HepG2 (cell line): ENCODE results near the gene TRIO. TPM values are rescaled to one million over a fixed set of nuclear protein-coding genes. Genes with fewer than 3 reads are reported as not detected.

ENCODE experiments used
- ARNT ChIP-seq: fragments of 450-650 bp; IDR thresholded peaks from 2 replicates; pipeline ENCODE4 v1.6.1; 2017
- FOSL1 ChIP-seq: sonication (generic); formaldehyde crosslinking; IDR thresholded peaks from 2 replicates; pipeline ENCODE4 v1.9.0; 2021; ENCODE audit warnings: missing genetic modification reagents, borderline replicate concordance
- GFI1 ChIP-seq: sonication (generic); formaldehyde crosslinking; IDR thresholded peaks from 2 replicates; pipeline ENCODE4 v1.5.0; 2020; ENCODE audit warnings: missing genetic modification reagents, mild to moderate bottlenecking, borderline replicate concordance
- HCFC1 ChIP-seq: fragments of 150-350 bp; IDR thresholded peaks from 2 replicates; pipeline ENCODE4 v1.6.1; 2014; ENCODE audit warnings: low read depth, low read length
- HINFP ChIP-seq: sonication (generic); formaldehyde crosslinking; IDR thresholded peaks from 2 replicates; pipeline ENCODE4 v1.4.0; 2020; ENCODE audit warnings: low read depth, mild to moderate bottlenecking, missing genetic modification reagents
- KLF16 ChIP-seq, 2 experiments: sonication (generic) in 1 of 2; formaldehyde crosslinking in 1 of 2; IDR thresholded peaks; 2 replicates each; pipeline versions ENCODE4 v1.6.1 to v1.8.0; 2016 to 2023; ENCODE audit warnings: missing genetic modification reagents in 2 of 2, missing compliant biosample characterization in 1 of 2
- MAZ ChIP-seq, 2 experiments: sonication (generic) in 1 of 2; formaldehyde crosslinking in 1 of 2; IDR thresholded peaks; 2 replicates each; pipeline versions ENCODE4 v1.5.0 to v1.6.1; 2012 to 2020; ENCODE audit warnings: low read depth in 2 of 2, mild to moderate bottlenecking in 2 of 2, borderline replicate concordance in 1 of 2, improper control_type of control experiment in 1 of 2, low read length in 1 of 2, missing genetic modification reagents in 1 of 2, moderate library complexity in 1 of 2
- MXD3 ChIP-seq: IDR thresholded peaks from 2 replicates; pipeline ENCODE4 v1.6.1; 2016; ENCODE audit warnings: mild to moderate bottlenecking, missing biosample characterization, missing genetic modification reagents
- NR2C2 ChIP-seq: sonication (generic); formaldehyde crosslinking; IDR thresholded peaks from 2 replicates; pipeline ENCODE4 v1.4.0; 2020; ENCODE audit warnings: missing genetic modification reagents, mild to moderate bottlenecking, moderate library complexity, borderline replicate concordance
- PAX8 ChIP-seq: sonication (generic); formaldehyde crosslinking; IDR thresholded peaks from 2 replicates; pipeline ENCODE4 v1.8.0; 2022; ENCODE audit warnings: mild to moderate bottlenecking, missing genetic modification reagents, borderline replicate concordance
- RAD21 ChIP-seq: fragments of 450-650 bp; formaldehyde crosslinking; IDR thresholded peaks from 2 replicates; pipeline ENCODE4 v1.5.0; 2020; ENCODE audit warnings: mild to moderate bottlenecking
- RFX3 ChIP-seq: IDR thresholded peaks from 2 replicates; pipeline ENCODE4 v1.6.1; 2016; ENCODE audit warnings: missing biosample characterization, missing genetic modification reagents
- RFX5 ChIP-seq: IDR thresholded peaks from 2 replicates; pipeline ENCODE4 v1.6.1; 2011; ENCODE audit warnings: low read depth, low read length, improper control_type of control experiment
- SIN3B ChIP-seq: fragments of 150-350 bp; IDR thresholded peaks from 2 replicates; pipeline ENCODE4 v1.6.1; 2014; ENCODE audit warnings: low read length
- SYNCRIP ChIP-seq: fragments of 200-400 bp; formaldehyde crosslinking; IDR thresholded peaks from 2 replicates; pipeline ENCODE4 v1.6.1; 2018; ENCODE audit warnings: mild to moderate bottlenecking, low read depth, low read length; ENCODE audit not compliant: insufficient read depth
- ZBTB7A ChIP-seq: sonication (generic); formaldehyde crosslinking; IDR thresholded peaks from 2 replicates; pipeline ENCODE4 v1.8.0; 2022; ENCODE audit warnings: mild to moderate bottlenecking, missing genetic modification reagents
- ZNF225 ChIP-seq: sonication (generic); formaldehyde crosslinking; IDR thresholded peaks from 2 replicates; pipeline ENCODE4 v1.4.0; 2020; ENCODE audit warnings: mild to moderate bottlenecking, missing genetic modification reagents
- ZNF30 ChIP-seq: sonication (generic); formaldehyde crosslinking; IDR thresholded peaks from 2 replicates; pipeline ENCODE4 v1.5.0; 2020; ENCODE audit warnings: mild to moderate bottlenecking, missing genetic modification reagents
- ZNF431 ChIP-seq: sonication (generic); formaldehyde crosslinking; IDR thresholded peaks from 2 replicates; pipeline ENCODE4 v1.9.0; 2022; ENCODE audit warnings: missing genetic modification reagents, low read depth, mild to moderate bottlenecking, borderline replicate concordance
- ZNF768 ChIP-seq: sonication (generic); formaldehyde crosslinking; IDR thresholded peaks from 2 replicates; pipeline ENCODE4 v1.4.0; 2020; ENCODE audit warnings: missing genetic modification reagents
- ZNF781 ChIP-seq: sonication (generic); formaldehyde crosslinking; IDR thresholded peaks from 2 replicates; pipeline ENCODE4 v1.5.1; 2020; ENCODE audit warnings: borderline replicate concordance, mild to moderate bottlenecking, missing genetic modification reagents; ENCODE audit errors: not compliant biosample characterization
- ZNF788 ChIP-seq: sonication (generic); formaldehyde crosslinking; IDR thresholded peaks from 2 replicates; pipeline ENCODE4 v1.5.0; 2020; ENCODE audit warnings: mild to moderate bottlenecking, missing genetic modification reagents, borderline replicate concordance
- ZNF790 ChIP-seq: sonication (generic); formaldehyde crosslinking; IDR thresholded peaks from 2 replicates; pipeline ENCODE4 v1.8.0; 2022; ENCODE audit warnings: missing genetic modification reagents, mild to moderate bottlenecking, borderline replicate concordance
- ZSCAN30 ChIP-seq: sonication (generic); formaldehyde crosslinking; IDR thresholded peaks from 2 replicates; pipeline ENCODE4 v1.5.0; 2020; ENCODE audit warnings: mild to moderate bottlenecking, missing genetic modification reagents
- polyA plus RNA-seq, 8 experiments: library from polyadenylated mRNA; depleted of rRNA in 3 of 8; stranded (reverse) in 7 of 8; unstranded in 1 of 8; fragments of >200 nt; fragmentation: Illumina TruSeq in 4 of 8; extraction: Trizol in 4 of 8; gene quantifications; 2 replicates each; pipeline versions ENCODE4 v1.2.1 to v1.2.3, GENCODE V29; 2011 to 2016; ENCODE audit warnings: low read depth in 4 of 8, missing spikeins in 1 of 8, mixed read lengths in 1 of 8; ENCODE audit not compliant: insufficient read depth in 1 of 8
- total RNA-seq, 5 experiments: library from RNA; depleted of rRNA; stranded (reverse); fragments of >200 nt; fragmentation: Illumina TruSeq; extraction: Trizol; gene quantifications; 2 replicates each; pipeline ENCODE4 v1.2.3, GENCODE V29; 2016; ENCODE audit warnings: low read depth in 1 of 5
- TF ChIP-seq, protein P1 (sequence below): sonication (generic); formaldehyde crosslinking; IDR thresholded peaks from 2 replicates; pipeline ENCODE4 v1.5.0; 2020; ENCODE audit warnings: missing genetic modification reagents
- TF ChIP-seq, protein P2 (sequence below): sonication (generic); formaldehyde crosslinking; IDR thresholded peaks from 2 replicates; pipeline ENCODE4 v1.8.0; 2022; ENCODE audit warnings: mild to moderate bottlenecking, missing genetic modification reagents

Gene TRIO
- total and polyA plus RNA-seq, 2 of the 13 experiments (the other 11 are each of a cell fraction or from before 2014, with no cell fraction given): 45.2 to 45.9 TPM

GRCh38 chr5:14148890-14149671 lies 5.9 kb downstream of the TRIO start (continued):
- TF ChIP-seq ZBTB7A (CRISPR knock-in tag) (peak; percentile 41; the same call in 1 of the 2 replicates), MXD3 (no peak; the same call in 1 of the 2 replicates), FOSL1 (CRISPR knock-in tag) (no peak), SIN3B (no peak), RAD21 (CRISPR knock-in tag) (0 out of 2 replicates have a peak, but pooled peaks have one; percentile 19), RFX3 (CRISPR knock-in tag) (no peak), MAZ (IDR thresholded peaks at IDR 0.05; ENCODE audit: borderline replicate concordance, low read depth, low read length) (no peak), MAZ (CRISPR knock-in tag; IDR thresholded peaks at IDR 0.05; ENCODE audit: low read depth) (0 out of 2 replicates have a peak, but pooled peaks have one; percentile 22), ZNF225 (CRISPR knock-in tag) (no peak), SYNCRIP (no peak), ZNF790 (CRISPR knock-in tag) (no peak), HINFP (no peak), ZNF788 (CRISPR knock-in tag) (peak; percentile 48; the same call in 1 of the 2 replicates), GFI1 (CRISPR knock-in tag) (0 out of 2 replicates have a peak, but pooled peaks have one; percentile 39), ZNF30 (no peak), HCFC1 (no peak), PAX8 (CRISPR knock-in tag) (no peak), RFX5 (no peak), ZNF431 (CRISPR knock-in tag) (no peak), ARNT (no peak), ZSCAN30 (CRISPR knock-in tag) (no peak), KLF16 (CRISPR knock-in tag; IDR thresholded peaks at IDR 0.05) (no peak), ZNF781 (CRISPR knock-in tag) (no peak), ZNF768 (CRISPR knock-in tag) (peak; percentile 53), NR2C2 (CRISPR knock-in tag) (peak; percentile 30; the same call in 1 of the 2 replicates)
- TF ChIP-seq, protein P1, sequence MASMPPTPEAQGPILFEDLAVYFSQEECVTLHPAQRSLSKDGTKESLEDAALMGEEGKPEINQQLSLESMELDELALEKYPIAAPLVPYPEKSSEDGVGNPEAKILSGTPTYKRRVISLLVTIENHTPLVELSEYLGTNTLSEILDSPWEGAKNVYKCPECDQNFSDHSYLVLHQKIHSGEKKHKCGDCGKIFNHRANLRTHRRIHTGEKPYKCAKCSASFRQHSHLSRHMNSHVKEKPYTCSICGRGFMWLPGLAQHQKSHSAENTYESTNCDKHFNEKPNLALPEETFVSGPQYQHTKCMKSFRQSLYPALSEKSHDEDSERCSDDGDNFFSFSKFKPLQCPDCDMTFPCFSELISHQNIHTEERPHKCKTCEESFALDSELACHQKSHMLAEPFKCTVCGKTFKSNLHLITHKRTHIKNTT (CRISPR knock-in tag): no peak
- TF ChIP-seq, protein P2, sequence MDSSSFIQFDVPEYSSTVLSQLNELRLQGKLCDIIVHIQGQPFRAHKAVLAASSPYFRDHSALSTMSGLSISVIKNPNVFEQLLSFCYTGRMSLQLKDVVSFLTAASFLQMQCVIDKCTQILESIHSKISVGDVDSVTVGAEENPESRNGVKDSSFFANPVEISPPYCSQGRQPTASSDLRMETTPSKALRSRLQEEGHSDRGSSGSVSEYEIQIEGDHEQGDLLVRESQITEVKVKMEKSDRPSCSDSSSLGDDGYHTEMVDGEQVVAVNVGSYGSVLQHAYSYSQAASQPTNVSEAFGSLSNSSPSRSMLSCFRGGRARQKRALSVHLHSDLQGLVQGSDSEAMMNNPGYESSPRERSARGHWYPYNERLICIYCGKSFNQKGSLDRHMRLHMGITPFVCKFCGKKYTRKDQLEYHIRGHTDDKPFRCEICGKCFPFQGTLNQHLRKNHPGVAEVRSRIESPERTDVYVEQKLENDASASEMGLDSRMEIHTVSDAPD (CRISPR knock-in tag): peak; percentile 58; the same call in 1 of the 2 replicates
